Neural cell (in vitro differentiated cells): ENCODE results near the gene INSRR. TPM values are rescaled to one million over a fixed set of nuclear protein-coding genes. Genes with fewer than 3 reads are reported as not detected.

Experiments
- H2AFZ ChIP-seq: fragments of 200-600, 300-800 bp; sonication (generic), shearing (Covaris generic); 2 replicates; pipeline ENCODE4 v1.6.0; 2014; ENCODE audit warnings: low read depth, mild to moderate bottlenecking, antibody characterized with exemption, low read length, moderate library complexity
- H3F3A ChIP-seq: fragments of 200-600 bp; shearing (Covaris generic); 2 replicates; pipeline ENCODE4 v1.6.1; 2016; ENCODE audit warnings: mild to moderate bottlenecking, moderate library complexity, mixed read lengths, antibody characterized with exemption, low read length; ENCODE audit not compliant: insufficient read depth, poor library complexity, severe bottlenecking
- H3K27ac ChIP-seq: fragments of 200-600, 300-800 bp; sonication (generic), shearing (Covaris generic); 2 replicates; pipeline ENCODE4 v1.5.1; 2014; ENCODE audit warnings: mild to moderate bottlenecking, low read length, moderate library complexity
- H3K27me3 ChIP-seq: fragments of 300-800, 200-600 bp; sonication (generic), shearing (Covaris generic); 2 replicates; pipeline ENCODE4 v1.6.0; 2014; ENCODE audit warnings: mild to moderate bottlenecking, low read depth, low read length, moderate library complexity; ENCODE audit not compliant: insufficient read depth
- H3K36me3 ChIP-seq: fragments of 300-800, 200-600 bp; sonication (generic), shearing (Covaris generic); 2 replicates; pipeline ENCODE4 v1.5.1; 2014; ENCODE audit warnings: mild to moderate bottlenecking, antibody characterized with exemption, low read length, moderate library complexity; ENCODE audit not compliant: insufficient read depth
- H3K4me2 ChIP-seq: fragments of 300-800, 200-600 bp; sonication (generic), shearing (Covaris generic); 2 replicates; pipeline ENCODE4 v1.6.0; 2014; ENCODE audit warnings: mild to moderate bottlenecking, low read length
- H3K4me3 ChIP-seq: fragments of 300-800, 200-600 bp; sonication (generic), shearing (Covaris generic); 2 replicates; pipeline ENCODE4 v1.5.1; 2014; ENCODE audit warnings: mild to moderate bottlenecking, low read length, moderate library complexity
- H3K79me2 ChIP-seq: fragments of 200-600 bp; shearing (Covaris generic); replicated peaks from 2 replicates; pipeline ENCODE4 v1.6.0; 2014; ENCODE audit warnings: mild to moderate bottlenecking, low read length, moderate library complexity; ENCODE audit not compliant: insufficient read depth
- H3K9ac ChIP-seq: fragments of 300-800, 200-600 bp; sonication (generic), shearing (Covaris generic); 2 replicates; pipeline ENCODE4 v1.6.1; 2016; ENCODE audit warnings: mild to moderate bottlenecking, low read length, mixed read lengths
- H3K9me2 ChIP-seq: fragments of 200-600 bp; shearing (Covaris generic); 2 replicates; pipeline ENCODE4 v1.6.1; 2016; ENCODE audit warnings: mild to moderate bottlenecking, low read length, mixed read lengths; ENCODE audit not compliant: insufficient read depth
- H3K9me3 ChIP-seq: fragments of 200-600, 300-800 bp; sonication (generic), shearing (Covaris generic); 2 replicates; pipeline ENCODE4 v1.6.1; 2016; ENCODE audit warnings: mild to moderate bottlenecking, mixed run types, low read length, moderate library complexity, mixed read lengths
- H4K20me1 ChIP-seq: fragments of 200-600 bp; shearing (Covaris generic); 2 replicates; pipeline ENCODE4 v1.6.1; 2016; ENCODE audit warnings: mild to moderate bottlenecking, mixed run types; ENCODE audit not compliant: insufficient read depth
- CTCF ChIP-seq: fragments of 450-650 bp; IDR thresholded peaks from 2 replicates; pipeline ENCODE4 v1.5.1; 2014; ENCODE audit warnings: antibody characterized with exemption, mild to moderate bottlenecking, moderate library complexity; ENCODE audit not compliant: poor library complexity, severe bottlenecking
- EP300 ChIP-seq: fragments of 450-650 bp; conservative IDR thresholded peaks from 2 replicates; pipeline ENCODE4 v1.6.1; 2014; ENCODE audit warnings: antibody characterized with exemption, mild to moderate bottlenecking, moderate library complexity; ENCODE audit not compliant: poor library complexity, severe bottlenecking
- EZH2 ChIP-seq: fragments of 200-600, 300-800 bp; shearing (Covaris generic), sonication (generic); IDR thresholded peaks from 2 replicates; pipeline ENCODE4 v1.6.1; 2014; ENCODE audit warnings: antibody characterized with exemption, low read length, borderline replicate concordance, mild to moderate bottlenecking; ENCODE audit not compliant: insufficient read depth, poor library complexity, severe bottlenecking
- MXI1 ChIP-seq: fragments of 450-650 bp; conservative IDR thresholded peaks from 2 replicates; pipeline ENCODE4 v1.6.1; 2014; ENCODE audit warnings: antibody characterized with exemption, mild to moderate bottlenecking; ENCODE audit not compliant: poor library complexity, severe bottlenecking
- POLR2AphosphoS5 ChIP-seq: IDR thresholded peaks from 2 replicates; pipeline ENCODE4 v1.6.1; 2012
- RAD21 ChIP-seq: fragments of 450-650 bp; conservative IDR thresholded peaks from 2 replicates; pipeline ENCODE4 v1.6.1; 2014; ENCODE audit warnings: antibody characterized with exemption, mild to moderate bottlenecking, moderate library complexity
- SMC3 ChIP-seq: fragments of 450-650 bp; conservative IDR thresholded peaks from 2 replicates; pipeline ENCODE4 v1.6.1; 2014; ENCODE audit warnings: antibody characterized with exemption, mild to moderate bottlenecking, moderate library complexity; ENCODE audit not compliant: poor library complexity
- TAF1 ChIP-seq: IDR thresholded peaks from 2 replicates; pipeline ENCODE4 v1.6.1; 2012; ENCODE audit warnings: low read depth
- polyA plus RNA-seq: library from polyadenylated mRNA; depleted of rRNA; stranded (reverse); fragments of >200 nt; gene quantifications from 2 replicates; pipeline ENCODE4 v1.2.3, GENCODE V29; 2014
- TF ChIP-seq, protein P1 (sequence below): IDR thresholded peaks from 2 replicates; pipeline ENCODE4 v1.6.1; 2012; ENCODE audit warnings: borderline replicate concordance

Gene INSRR
- polyA plus RNA-seq, 1 donor from 2014 or later: 3.0 TPM

DNA sequence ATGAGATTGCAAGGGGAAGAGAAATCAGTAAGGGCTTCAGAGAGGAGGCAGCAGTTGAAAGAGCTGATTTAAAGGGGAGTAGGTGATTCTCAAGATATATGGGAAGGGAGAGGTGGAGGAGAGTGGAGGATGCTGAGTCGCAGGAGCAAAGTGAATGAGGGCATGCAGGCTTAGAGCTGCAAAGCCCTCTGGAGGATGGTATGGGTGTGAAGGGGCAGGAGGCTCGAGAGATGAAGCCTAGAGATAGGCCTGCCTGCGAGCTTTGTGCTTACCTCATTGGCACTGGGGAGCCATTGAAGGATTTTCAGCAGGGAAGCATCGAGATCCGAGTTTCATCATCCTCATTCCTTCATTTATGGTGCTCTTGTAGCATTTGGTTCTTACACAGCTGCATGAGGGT, 26.5 kb downstream of the INSRR start:
- Histone ChIP-seq H3K27me3 (no peaks in the 10 kb centered on the region), H3K9me2 (no peaks in the 10 kb centered on the region)

DNA sequence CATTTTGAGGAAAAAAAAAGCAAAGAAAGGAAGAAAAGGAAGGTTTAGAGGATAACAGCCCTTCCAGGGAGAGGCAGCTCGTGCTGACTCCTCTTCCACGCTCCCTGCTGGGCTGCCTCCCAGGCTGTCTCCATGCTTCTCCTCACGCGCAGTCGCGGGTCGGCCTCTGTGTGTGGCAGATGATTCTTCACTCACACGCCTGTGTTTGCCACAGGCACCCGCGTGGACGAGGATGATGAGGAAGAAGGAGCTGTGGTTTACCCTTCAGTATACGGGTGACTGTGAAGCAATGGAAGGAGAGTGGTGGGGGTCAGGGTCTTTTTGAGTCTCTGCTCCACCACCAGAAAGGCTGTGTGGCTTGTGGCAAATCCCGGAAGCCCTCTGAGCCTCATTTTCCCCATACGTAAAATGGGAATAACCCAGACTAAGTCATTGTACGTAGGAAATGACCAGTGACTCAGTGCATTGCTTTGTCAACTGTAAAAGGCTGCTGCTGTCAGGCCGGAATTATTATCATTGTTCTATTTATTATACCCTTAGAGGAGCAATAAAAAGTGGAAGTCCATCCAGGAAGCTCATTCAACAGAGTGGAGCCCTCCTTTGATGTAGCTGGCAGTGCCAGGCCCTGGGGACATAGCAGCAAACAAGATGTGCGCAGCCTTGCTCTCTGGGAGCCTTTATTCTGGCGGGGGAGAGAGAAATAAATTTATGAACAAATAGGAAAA, 30.4 kb downstream of the INSRR start:
- Histone ChIP-seq H3F3A (no peaks in the 10 kb centered on the region), H2AFZ (peak overlapping the region; percentile 3), H3K9me2 (no peaks in the 10 kb centered on the region), H3K27me3 (no peaks in the 10 kb centered on the region), H3K27ac (peak overlapping the region; percentile 48), H3K4me2 (peak overlapping the region; percentile 19), H3K36me3 (no peaks in the 10 kb centered on the region), H3K9me3 (no peaks in the 10 kb centered on the region), H3K4me3 (peak overlapping the region; percentile 41), H4K20me1 (no peaks in the 10 kb centered on the region), H3K79me2 (no peaks in the 10 kb centered on the region), H3K9ac (peak overlapping the region; percentile 11)
- TF ChIP-seq SMC3: no peak
- no peak for TF ChIP-seq CTCF
- peak; percentile 32 for TF ChIP-seq POLR2AphosphoS5
- no peak for TF ChIP-seq MXI1
- TF ChIP-seq RAD21: no peak
- no peak for TF ChIP-seq EZH2
- TF ChIP-seq, protein P1, sequence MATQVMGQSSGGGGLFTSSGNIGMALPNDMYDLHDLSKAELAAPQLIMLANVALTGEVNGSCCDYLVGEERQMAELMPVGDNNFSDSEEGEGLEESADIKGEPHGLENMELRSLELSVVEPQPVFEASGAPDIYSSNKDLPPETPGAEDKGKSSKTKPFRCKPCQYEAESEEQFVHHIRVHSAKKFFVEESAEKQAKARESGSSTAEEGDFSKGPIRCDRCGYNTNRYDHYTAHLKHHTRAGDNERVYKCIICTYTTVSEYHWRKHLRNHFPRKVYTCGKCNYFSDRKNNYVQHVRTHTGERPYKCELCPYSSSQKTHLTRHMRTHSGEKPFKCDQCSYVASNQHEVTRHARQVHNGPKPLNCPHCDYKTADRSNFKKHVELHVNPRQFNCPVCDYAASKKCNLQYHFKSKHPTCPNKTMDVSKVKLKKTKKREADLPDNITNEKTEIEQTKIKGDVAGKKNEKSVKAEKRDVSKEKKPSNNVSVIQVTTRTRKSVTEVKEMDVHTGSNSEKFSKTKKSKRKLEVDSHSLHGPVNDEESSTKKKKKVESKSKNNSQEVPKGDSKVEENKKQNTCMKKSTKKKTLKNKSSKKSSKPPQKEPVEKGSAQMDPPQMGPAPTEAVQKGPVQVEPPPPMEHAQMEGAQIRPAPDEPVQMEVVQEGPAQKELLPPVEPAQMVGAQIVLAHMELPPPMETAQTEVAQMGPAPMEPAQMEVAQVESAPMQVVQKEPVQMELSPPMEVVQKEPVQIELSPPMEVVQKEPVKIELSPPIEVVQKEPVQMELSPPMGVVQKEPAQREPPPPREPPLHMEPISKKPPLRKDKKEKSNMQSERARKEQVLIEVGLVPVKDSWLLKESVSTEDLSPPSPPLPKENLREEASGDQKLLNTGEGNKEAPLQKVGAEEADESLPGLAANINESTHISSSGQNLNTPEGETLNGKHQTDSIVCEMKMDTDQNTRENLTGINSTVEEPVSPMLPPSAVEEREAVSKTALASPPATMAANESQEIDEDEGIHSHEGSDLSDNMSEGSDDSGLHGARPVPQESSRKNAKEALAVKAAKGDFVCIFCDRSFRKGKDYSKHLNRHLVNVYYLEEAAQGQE: no peak

More for the DNA sequence above, 26.5 kb downstream of the INSRR start:
- Histone ChIP-seq H2AFZ (no peak overlapping the region), H3K27ac (no peak overlapping the region), H3K9ac (no peak overlapping the region), H3K79me2 (no peaks in the 10 kb centered on the region), H3K4me2 (no peak overlapping the region), H3K9me3 (no peaks in the 10 kb centered on the region), H3K36me3 (no peaks in the 10 kb centered on the region), H3F3A (no peaks in the 10 kb centered on the region), H4K20me1 (no peaks in the 10 kb centered on the region), H3K4me3 (no peak overlapping the region)
- no peak for TF ChIP-seq POLR2AphosphoS5
- TF ChIP-seq, protein P1: no peak
- no peak for TF ChIP-seq TAF1
- TF ChIP-seq EP300: no peak
- TF ChIP-seq SMC3: no peak
- no peak for TF ChIP-seq EZH2
- no peak for TF ChIP-seq MXI1
- TF ChIP-seq RAD21: no peak
- TF ChIP-seq CTCF: no peak
